Left renal cortex interstitium (tissue), 4 donors: ENCODE measurements around the gene GALNT17. TPM values are rescaled to one million over a fixed set of nuclear protein-coding genes. Genes with fewer than 3 reads are reported as not detected.

Source experiments
- DNase-seq, 4 donors: peaks; one replicate each; pipeline ENCODE4 v3.0.0-alpha.2; 2013; ENCODE audit warnings: low read depth in 4 of 4, low spot score in 2 of 4, missing footprints in 1 of 4
- polyA plus RNA-seq, 4 donors: library from polyadenylated mRNA; unstranded; fragments of 120-200 nt; gene quantifications; one replicate each; pipeline ENCODE4 v1.2.1, GENCODE V29; 2013; ENCODE audit not compliant: insufficient read length in 4 of 4

GALNT17 gene
- polyA plus RNA-seq, 4 donors: 3.1 to 4.8 (median 4.2) TPM

- no peak for DNase-seq
Observed at GRCh38 chr7:71272509-71273490, 140.9 kb downstream of the GALNT17 start.

DNA sequence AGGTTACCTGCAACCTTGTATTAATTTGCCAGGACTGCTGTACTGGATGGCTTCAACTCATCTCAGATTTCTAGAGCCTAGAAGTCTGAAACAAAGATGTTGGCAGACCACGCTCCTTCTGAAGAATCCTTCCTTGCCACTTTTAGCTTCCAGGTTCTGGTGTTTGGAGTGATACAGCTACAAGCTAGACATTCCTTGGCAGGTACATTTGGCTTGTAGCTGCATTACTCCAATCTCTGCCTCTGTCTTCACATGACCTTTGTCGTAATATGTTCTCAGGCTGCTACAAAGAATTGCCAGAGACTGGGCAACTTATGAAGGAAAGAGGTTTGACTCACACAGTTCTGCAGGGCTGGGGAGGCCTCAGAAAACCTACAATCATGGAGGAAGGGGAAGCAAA, 146.3 kb downstream of the GALNT17 start:
- no peak for DNase-seq

DNA sequence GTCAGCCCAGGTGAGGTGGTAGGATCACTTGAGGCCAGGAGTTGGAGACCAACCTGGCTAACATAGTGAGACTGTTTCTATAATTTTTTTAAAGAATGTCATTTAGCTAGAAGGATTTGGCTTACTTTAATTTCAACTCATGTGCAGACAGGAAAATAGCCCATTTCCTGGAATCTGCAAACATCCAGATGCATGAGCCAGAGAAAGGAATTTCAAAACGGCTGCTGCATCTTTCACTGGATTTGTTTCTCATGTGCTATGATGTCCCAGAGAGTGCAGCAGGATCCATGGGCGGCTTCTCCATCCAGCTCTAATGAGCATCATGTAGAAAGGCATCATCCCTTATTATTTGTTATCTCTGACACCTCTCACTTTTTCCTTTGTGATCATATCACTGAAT, 149.3 kb downstream of the GALNT17 start:
- no peak for DNase-seq

- DNase-seq: no peak
Observed at GRCh38 chr7:71283802-71284201, 151.9 kb downstream of the GALNT17 start.

DNA sequence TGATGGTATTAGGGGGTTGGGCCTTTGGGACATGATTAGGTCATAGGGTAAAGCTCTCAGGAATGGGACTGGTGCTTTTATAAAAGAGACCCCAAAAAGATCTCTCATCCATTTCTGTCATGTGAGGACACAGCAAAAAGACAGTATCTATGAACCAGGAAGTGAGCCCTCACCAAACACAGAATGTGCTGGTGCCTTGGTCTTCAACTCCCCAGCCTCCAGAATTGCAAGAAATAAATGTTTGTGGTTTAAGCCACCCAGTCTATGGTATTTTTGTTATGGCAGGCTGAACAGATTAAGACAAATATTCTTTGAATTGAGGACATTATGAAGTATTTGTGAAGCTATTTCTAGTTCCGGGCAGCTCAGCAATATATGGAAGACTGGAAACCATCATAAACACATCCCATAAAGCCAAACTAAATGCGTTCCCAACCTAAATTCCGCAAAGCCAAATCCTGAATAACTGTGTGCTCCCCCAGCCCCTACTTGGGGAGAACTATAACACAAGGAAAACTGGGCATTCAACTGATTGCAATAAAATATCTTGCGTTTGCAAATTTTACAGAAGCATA, 153.7 kb downstream of the GALNT17 start:
- DNase-seq: no peak

DNA sequence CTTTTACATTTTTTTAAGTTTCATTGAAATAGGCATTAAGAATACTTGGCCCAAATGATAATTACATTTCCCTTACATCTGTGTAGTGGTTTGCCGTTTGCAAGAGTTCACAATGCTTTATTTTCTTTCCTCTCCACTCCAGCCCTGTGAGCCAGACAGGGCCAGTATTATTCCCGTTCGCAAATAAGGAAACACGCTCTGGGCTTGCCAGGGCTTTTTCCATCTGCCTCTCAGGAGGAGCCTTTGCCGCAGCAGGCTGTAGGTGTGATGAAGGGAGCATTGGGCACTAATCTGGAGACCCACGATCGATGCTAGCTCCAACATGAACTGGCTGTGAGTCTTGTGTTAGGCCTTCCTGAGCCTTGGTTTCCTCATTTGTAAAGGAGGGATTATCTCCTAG, 154.4 kb downstream of the GALNT17 start:
- DNase-seq: no peak

- no peak for DNase-seq
Observed at GRCh38 chr7:71286924-71287323, 155.0 kb downstream of the GALNT17 start.

GRCh38 chr7:71290452-71290851, 158.5 kb downstream of the GALNT17 start:
- DNase-seq: no peak

DNA sequence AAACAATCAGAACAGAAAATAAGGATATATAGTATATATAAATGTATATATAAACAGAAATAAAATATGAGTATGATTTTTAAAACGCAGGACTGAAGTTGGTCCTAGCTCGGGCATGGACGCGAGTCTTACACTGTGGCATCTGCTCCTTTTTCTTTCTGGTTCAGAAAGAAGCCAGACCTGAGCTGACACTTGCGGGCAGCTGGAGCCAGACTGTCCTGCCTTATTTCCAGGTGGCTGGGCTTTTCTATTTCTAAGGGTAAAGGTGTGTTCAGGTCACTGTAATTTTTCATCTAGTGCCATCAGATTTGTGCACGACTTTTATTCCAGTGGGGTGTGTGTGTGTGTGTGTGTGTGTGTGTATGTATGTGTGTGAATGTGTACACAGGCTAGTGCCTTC, 166.4 kb downstream of the GALNT17 start:
- no peak for DNase-seq

DNA sequence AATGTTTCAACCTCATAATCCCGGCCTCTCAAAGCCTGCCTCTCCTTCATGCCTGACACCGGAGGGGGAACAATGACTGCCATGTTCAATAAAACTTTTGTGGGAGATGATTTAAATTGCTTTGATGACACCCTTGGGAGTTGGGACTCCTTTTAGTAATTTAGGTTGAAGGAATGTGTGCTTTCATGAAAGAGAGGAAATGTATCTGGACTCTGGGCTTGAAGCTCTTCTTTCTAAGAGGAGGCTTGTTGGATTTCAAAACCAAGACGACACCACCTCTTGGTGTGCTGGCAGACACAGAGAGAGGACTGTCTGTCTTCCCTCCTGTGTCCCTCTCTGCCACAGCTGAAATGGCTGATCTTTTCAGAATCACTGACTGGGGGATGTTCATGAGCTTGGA, 168.1 kb downstream of the GALNT17 start:
- DNase-seq: no peak

- DNase-seq: no peak
Observed at GRCh38 chr7:71300603-71301002, 168.7 kb downstream of the GALNT17 start.

DNA sequence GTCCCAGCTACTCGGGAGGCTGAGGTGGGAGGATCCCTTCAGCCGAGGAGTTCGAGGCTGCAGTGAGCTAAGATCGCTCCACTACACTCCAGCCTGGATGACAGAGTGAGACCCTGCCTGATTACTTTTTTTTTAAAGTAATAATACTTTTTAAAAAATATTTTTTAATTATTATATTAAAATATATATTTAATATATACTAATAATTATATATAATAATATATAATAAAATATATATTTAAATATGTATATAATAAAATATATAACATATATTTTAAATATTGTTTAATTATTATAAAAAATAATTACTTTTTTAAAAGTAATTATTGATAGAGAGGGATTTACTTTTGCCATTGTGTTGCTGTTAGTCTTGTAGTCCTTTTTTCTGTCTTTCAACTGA, 169.2 kb downstream of the GALNT17 start:
- no peak for DNase-seq

DNA sequence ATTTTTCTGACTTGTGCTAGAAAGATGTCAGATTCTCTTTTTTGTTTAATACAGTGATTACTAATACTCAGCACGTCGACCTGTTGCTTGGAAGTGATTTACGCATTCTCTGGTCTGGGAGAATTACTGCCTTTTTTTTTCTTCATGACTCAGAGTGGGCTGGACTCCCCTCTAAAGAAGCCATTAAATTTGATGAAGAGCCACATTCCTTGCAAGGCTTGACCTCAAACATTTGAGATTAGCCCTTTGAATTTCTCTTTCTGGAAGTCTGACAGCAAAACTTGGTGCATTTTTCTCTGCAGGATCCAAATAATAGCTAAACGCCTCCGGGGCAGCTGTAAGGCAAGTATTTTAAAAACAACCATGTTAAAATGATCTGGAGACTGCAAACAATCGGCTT, 171.6 kb downstream of the GALNT17 start:
- DNase-seq: peak in 2 of 4 donors; percentile 40 to 52

- DNase-seq: no peak
Observed at GRCh38 chr7:71308096-71308495, 176.2 kb downstream of the GALNT17 start.

GRCh38 chr7:71311576-71311975, 179.6 kb downstream of the GALNT17 start:
- DNase-seq: no peak

GRCh38 chr7:71312755-71313490, 181.0 kb downstream of the GALNT17 start:
- DNase-seq: no peak

- DNase-seq: no peak
Observed at GRCh38 chr7:71313553-71313952, 181.6 kb downstream of the GALNT17 start.

- DNase-seq: no peak
Observed at GRCh38 chr7:71320916-71321315, 189.0 kb downstream of the GALNT17 start.

DNA sequence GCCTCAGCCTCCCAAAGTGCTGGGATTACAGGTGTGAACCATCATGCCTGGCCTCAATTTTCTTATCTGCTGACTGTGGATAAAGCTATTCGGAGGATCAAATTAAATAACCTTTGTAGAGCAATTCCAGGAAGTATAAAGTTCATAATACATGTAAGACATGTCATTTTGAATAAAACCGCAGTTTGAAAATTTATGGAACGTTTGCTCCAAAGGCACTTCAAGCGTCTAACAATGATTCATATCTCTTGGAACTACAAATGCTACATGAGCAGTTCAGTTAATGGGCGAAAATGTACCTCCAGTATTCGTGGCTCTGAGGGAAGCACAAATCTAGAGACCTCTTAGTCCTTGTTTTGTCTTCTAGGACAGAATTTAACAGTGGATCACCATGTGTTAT, 190.3 kb downstream of the GALNT17 start:
- DNase-seq: no peak

- DNase-seq: no peak
Observed at GRCh38 chr7:71323726-71324125, 191.8 kb downstream of the GALNT17 start.

- no peak for DNase-seq
Observed at GRCh38 chr7:71325151-71325550, 193.2 kb downstream of the GALNT17 start.
